DMS 273 (cell line): ENCODE results near the gene CCDC177.
"Not testable (repeated sequence)": the region's sequence is repeated elsewhere in the genome, so short reads cannot be mapped to it uniquely, and the experiment has no call there.

ENCODE experiments used
- DNase-seq: peaks from one replicate; lab custom pipeline; 2025; ENCODE audit not compliant: unreplicated experiment; lab: John Stamatoyannopoulos, UW

The CCDC177 gene

GRCh38 chr14:69600304-69600891 is 25.7 kb upstream of the CCDC177 start:
- no peak for DNase-seq

GRCh38 chr14:69599431-69599830 is 24.8 kb upstream of the CCDC177 start:
- DNase-seq, result not testable (repeated sequence)

GRCh38 chr14:69595336-69595735 is 20.7 kb upstream of the CCDC177 start:
- no peak for DNase-seq

GRCh38 chr14:69594846-69595245 is 20.2 kb upstream of the CCDC177 start:
- no peak for DNase-seq

GRCh38 chr14:69593018-69593677 is 18.5 kb upstream of the CCDC177 start:
- DNase-seq, result peak; percentile 96

- DNase-seq, result peak; percentile 22
Observed at GRCh38 chr14:69591317-69591716, 16.6 kb upstream of the CCDC177 start.

- DNase-seq, result no peak
Observed at GRCh38 chr14:69587389-69587788, 12.7 kb upstream of the CCDC177 start.

- DNase-seq, result no peak
Observed at GRCh38 chr14:69586404-69586803, 11.7 kb upstream of the CCDC177 start.

GRCh38 chr14:69584389-69584788 is 9.7 kb upstream of the CCDC177 start:
- no peak for DNase-seq

GRCh38 chr14:69582829-69583228 is 8.2 kb upstream of the CCDC177 start:
- DNase-seq, result no peak

- no peak for DNase-seq
Observed at GRCh38 chr14:69582212-69582611, 7.5 kb upstream of the CCDC177 start.

- peak; percentile 33 for DNase-seq
Observed at GRCh38 chr14:69581316-69581935, 6.8 kb upstream of the CCDC177 start.

GRCh38 chr14:69580009-69580577 is 5.4 kb upstream of the CCDC177 start:
- DNase-seq, result peak; percentile 84

GRCh38 chr14:69579476-69579875 is 4.8 kb upstream of the CCDC177 start:
- DNase-seq, result no peak

GRCh38 chr14:69574954-69575295 is 254 bp upstream of the CCDC177 start:
- DNase-seq, result no peak

- DNase-seq, result peak; percentile 80
Observed at GRCh38 chr14:69573831-69574262, 824 bp downstream of the CCDC177 start.

GRCh38 chr14:69573205-69573830 is 1.4 kb downstream of the CCDC177 start:
- DNase-seq, result no peak

GRCh38 chr14:69572841-69573135 is 1.9 kb downstream of the CCDC177 start:
- DNase-seq, result no peak

- DNase-seq, result no peak
Observed at GRCh38 chr14:69572030-69572840, 2.4 kb downstream of the CCDC177 start.

GRCh38 chr14:69571449-69572029 is 3.1 kb downstream of the CCDC177 start:
- no peak for DNase-seq

- DNase-seq, result no peak
Observed at GRCh38 chr14:69570836-69571330, 3.8 kb downstream of the CCDC177 start.
